HG02943 (cell line): ENCODE measurements around the gene EVI5.

Experiments
- ATAC-seq: cut with Tn5 transposase; IDR thresholded peaks from one replicate; pipeline ENCODE4 v1.9.1; 2021; ENCODE audit warnings: mild to moderate bottlenecking, low read depth, moderate library complexity; ENCODE audit not compliant: unreplicated experiment

EVI5 gene

DNA sequence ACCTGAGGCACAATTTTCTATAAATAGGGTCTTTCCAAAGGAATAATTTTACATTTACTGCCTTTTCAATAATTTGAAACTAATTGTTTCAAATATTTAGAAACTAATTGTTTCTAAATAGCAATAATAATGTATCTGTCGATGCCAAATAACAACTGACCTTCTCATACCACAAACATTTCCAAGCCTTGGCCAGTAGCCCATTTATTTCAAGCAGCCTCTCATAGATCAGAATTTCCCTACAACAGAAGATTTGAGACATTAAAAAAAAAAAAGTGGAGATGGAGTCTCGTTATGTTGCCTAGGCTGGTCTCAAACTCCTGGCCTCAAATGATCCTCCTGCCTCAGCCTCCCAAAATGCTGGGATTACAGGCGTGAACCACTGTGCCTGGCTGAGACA lies 296.1 kb downstream of the EVI5 start:
- ATAC-seq = no peak

DNA sequence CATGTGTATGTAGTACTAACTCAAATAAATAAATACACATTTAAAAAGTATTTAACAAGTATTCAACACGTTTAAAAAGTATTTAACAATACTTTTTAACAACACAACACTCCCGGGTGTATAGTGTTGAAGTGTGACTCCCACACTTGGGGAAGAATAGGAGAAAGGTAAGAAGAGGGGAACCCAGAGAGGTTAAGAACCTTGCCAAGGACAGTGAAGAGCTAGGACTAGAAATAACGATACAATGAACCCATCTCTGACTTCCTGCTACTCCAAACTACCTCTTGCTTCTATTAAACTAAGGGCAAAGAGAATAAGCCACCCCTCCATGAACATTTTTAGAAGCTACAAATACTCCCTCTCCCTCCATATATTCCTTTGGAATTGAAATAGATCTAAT lies 296.5 kb downstream of the EVI5 start:
- ATAC-seq = no peak

DNA sequence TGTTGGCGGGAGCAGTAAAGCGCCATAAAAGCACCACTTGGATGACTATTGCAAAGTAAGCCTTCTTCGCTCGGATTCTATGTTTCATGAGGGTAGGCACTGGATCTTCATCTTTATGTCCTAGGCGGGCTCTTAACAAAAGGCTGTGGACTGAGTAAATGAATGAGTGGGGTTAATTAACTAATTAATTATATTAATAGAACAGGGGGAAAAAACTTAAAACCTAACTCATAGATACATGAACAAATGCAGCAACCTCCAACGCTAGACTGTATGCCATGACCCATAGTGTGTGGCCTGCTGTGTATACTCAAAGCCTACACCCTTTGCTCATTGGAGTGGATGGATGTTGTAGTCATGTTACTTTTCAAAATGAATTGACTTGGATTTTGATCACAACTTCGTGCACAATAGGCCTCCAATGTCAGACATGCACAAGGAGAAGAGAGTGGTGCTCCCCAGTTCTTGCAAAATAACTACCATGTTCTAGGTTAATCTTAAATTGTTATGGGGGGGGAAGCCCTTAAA lies 297.8 kb downstream of the EVI5 start:
- no peak for ATAC-seq

DNA sequence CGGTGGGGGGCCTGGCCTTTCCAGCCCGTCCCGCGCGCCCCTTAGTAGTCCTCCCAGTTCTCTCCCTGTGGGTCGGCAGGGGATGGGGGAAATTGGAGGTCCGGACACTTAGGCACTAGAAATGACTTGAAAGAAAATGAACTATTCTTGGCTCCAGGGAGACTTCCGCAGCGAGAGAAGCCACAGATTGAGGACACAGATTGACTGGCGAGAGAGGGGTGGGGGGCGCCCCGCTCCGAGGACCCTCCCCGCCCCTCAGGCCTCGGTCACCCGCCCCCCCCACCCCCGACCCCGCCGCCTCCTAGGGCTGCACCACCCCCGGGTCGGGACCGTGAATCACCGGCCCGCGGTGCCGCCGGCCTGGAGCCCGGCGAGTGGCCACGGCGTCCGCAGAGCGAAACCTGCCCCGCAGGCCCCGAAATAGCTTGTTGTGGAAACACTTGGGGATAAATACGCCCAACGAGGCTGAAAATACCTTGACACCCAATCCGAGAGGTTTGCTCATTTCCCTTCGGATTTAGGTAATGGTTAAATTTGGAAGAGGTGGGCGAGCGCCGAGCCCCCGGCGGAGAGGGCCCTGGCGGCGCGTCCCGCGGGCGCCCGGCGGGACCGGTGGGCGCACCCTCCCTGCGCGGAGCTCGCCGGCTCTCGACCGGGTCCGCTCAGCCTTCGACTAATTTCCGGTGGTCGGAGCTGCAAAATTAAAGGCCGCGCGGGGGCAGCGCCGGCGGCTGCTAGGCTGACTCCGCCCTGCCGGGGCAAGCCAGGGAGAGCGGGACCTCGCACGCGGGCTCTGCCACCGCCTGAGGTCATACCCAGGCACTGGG lies 298.4 kb downstream of the EVI5 start, which contains the start of gene GFI1:
Gene GFI1, minus strand, starts transcription at position 675 of the 827 bp plus-strand sequence. CDS start 3,438 bp downstream, outside the sequence.
- peak; percentile 17 for ATAC-seq

DNA sequence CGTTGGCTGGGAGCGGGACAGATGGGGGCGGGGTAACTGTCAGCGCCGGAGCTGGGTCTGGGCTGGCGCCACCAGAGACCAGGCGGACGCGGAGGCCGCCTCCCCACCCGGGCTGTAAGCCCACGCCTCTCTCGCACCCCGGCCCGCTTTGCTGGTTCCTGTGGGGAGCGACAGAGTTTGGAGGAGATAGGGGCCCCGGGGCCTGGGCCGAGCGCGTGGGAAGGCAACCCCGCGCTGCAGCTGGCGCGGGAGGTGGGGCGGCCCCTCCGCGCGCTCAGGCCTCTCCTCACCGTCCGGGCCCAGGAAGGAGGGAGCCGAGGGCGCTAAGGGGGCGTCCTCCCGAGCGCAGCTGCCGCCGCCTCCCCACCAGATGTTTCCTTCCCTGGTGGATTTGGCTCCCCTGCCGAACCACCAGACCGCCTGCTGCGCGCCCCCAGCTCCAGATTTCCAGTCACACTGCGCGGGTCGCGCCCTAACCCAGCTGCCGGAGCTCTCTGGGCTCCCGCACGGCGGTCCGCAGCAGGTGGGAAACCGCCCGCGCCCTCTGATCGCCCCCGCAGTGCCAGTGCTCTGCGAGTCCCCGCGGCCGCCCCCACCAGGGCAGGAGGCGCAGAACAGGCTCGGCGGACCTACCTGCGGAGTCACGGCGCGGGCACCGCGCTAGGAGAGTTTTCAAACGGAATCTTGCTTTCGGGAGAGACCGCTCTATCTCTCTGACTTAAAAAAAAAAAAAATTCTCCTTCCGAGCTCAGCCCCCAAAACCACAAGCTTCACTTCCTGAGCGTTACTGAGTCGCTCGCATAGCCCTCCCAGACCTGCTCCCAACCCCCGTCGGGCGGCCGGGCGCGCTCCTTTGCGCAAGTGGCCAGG lies 299.3 kb downstream of the EVI5 start:
- ATAC-seq = peak; percentile 50

DNA sequence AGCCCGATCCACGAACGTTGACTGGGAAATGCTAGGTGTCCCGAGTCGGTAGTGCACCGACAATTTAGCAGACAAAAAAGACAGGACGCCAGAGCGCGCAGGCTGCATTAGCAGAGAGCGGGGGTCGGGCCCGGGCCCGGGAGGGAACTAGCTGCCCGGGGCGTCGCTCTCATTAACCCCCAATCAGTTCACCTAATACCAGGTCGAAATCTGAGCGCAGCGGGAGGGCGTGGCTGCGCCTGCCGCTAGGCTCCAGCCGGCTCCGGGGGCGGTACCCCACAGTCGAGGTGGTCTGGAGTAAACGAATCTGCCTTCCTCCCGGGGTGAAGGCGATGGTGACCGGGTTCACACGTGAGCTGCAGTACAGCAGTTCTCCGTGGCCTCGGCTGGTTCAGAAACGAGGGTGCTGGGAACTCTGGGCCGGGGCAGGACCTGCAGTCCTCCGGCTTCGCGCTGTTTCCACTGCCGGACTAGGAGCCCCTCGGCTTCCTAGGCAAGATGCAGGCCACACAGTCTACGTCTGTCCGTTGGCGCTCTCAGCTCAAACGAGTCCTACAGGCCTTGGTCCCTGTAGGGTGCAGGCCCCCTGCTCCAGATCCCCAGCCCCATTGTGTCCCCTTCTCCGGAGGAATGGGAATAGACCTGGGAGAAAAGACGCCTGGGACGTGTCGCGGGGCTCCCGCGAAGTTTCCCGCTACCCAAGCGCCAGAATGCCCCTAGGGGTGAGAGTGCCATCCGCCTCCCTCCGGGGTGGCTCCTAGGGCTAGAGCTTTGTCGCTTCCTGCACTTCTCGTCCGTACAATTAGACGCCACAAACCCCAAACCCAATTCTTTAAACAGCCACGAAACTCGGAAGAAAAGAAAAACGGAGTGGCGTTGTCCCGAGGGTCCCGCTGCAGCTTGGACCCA lies 300.2 kb downstream of the EVI5 start:
- ATAC-seq = peak; percentile 29

DNA sequence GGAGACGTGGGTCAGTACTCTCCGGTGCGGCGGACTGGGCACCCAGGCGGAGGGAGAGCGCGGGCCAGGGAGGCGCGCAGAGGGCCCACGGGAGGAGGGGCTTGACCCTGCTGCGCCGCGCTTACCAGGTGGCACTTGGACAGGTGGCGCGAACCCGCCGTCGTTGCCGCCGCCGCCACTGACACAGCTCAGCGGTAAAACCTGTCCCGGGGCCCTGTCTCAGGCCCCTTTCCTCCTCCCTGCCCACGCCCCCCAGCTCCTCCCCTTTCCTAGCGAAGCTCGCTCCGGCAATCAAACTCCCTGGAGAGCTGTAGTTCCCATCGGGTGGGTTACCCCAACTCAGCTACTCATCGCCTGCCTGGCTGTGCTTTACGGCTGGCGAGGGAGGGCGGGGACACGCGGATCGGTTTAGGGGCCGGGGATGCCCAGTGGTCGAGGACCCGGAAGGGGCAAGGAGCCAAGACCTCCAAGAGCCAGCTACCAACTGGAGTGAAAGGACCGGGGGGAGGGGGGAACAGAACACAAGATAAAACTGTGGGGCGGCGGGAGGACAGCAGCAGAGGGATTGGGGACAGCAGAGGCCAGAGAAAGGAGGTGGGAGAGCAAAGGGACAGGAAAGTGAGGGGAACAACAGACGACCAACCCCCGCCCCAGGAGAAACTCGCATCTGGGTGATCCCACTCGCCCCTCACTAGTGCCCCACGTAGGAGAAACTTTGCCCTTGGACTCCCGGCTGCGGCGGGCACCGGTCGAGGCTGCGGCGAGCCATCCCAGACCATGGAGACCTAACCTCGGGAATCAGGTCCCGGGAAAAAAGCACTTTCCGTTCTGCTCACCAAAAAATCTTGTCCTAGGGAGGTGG lies 301.1 kb downstream of the EVI5 start:
- ATAC-seq = no peak

DNA sequence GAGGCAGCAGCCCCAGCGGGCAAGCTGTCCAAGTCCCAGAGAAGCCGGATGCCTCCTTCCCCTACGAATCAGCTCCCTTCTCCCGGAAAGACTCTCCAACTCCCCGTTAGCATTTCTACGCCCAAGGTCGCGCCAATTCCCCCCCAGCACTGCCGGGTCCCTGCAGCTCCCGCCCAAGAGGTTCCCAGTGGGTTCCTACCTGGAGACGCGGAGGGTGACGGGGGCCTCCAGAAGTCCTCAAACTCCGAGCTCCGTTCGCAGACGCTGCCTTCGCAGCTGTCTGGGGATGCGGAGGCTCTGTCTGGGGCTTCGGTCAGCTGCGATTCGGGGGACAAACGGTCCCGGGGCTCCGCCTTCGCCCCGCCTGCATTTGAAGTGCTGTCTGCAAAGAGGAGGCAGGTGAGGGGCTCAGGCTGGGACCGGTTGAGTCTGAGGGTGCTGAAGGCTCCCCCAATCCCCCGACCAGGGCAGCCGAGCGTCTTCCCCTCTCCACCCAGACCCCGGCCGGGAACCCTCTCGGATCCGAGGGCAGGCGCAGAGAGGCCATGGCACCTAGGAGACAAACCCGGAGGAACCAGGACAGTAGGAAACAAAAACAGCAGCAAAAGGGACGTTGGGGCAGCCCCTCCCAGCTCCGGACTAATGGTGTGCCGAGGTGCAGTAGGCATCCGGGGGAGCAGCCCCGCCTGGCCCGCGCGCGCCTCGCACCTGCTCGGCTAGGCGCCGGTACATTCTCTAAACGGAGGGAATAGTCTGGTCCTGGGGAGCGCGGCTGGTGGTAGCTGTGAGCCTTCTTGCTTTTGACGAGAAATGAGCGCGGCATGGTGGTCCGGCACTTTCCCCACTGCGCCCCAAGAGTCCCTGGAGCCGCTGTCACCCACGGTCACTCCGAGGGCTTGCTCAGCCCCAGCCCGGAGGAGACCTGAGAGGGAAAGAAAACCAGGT lies 302.0 kb downstream of the EVI5 start:
- ATAC-seq = no peak

DNA sequence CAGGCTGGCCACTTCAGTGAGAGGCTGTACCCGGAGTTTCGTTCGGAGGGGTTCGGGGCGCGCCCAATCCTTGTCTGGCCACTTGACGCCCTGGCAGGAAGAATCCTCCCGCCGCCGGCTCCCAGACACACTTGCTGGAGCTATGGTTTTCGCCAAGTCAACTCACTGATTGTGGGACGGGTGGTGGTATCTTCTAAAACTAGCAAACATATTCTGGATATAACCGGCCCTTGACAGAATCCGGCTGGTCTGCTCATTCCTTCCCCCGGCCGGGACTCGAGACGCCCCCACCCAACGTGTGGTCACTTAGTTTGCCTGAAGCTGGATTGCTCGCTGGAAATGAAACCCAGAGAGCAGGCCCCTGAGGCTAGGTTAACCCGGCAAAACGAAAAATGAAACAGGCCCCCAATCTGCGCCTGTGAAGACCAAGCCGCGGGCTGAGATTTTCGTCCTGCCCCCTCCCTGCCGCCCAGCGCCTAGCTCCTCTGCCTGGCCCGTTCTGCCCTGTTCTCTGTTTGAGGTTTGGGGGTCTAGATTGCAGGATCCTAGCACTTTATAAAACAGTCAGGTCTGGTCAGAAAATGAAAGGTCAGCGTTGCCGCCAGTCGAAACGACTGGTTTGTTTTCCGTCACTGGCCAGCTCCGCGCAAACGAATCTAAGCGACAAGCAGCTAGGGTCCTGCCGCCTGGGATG lies 302.8 kb downstream of the EVI5 start:
- no peak for ATAC-seq

DNA sequence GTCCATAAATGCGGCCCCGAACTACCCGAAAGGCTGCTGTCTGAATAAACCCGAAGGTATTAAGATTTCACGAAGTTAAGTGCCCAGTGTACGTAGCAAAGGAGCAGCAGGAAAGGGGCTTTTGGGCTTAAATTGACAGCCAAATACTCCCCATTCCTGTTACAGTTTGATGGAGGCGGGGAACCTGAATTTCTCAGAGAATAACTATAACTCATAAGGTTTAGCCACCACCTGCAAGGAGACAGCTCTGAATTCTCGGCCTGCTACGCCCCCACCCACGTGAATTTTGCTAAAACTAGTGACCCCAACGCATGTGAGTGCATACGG lies 303.3 kb downstream of the EVI5 start:
- ATAC-seq = no peak

DNA sequence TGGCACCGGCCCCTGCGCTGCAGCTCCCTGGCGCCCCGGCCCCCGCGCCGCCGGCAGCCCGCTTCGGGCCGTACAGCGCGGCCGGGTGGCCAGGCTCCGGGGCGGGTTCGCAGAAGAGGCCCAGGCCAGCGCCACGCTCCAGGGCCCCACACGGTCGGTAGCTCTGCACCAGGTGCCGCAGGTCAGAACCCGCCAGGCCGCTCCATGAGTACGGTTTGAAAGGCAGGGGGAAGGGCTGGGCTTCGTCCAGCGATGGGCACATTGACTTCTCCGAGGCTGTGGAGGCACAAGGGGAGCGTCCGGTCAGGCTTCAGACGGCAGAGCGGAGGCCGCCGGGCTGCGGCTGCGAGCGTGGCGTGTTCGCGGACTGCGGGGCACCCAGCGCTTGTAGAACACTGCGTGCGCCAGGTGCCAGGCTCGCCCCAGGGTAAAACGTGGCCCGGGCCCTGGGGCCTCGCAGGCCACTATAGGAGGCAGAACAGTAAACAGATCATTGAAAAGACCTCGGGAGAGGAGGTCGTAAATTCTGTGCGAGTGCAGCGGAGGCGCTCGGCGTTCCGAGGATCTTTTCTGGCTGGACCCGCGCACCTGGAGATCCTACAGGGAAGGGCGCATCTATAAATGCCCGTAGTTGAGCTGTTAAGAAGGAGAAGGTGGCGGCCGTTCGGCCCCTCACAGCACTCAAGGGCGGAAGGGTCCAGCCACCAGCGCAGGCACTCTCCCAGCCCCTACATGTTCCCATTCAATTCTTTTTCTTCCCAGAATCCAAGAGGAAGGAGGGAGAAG lies 303.9 kb downstream of the EVI5 start:
- ATAC-seq = no peak

DNA sequence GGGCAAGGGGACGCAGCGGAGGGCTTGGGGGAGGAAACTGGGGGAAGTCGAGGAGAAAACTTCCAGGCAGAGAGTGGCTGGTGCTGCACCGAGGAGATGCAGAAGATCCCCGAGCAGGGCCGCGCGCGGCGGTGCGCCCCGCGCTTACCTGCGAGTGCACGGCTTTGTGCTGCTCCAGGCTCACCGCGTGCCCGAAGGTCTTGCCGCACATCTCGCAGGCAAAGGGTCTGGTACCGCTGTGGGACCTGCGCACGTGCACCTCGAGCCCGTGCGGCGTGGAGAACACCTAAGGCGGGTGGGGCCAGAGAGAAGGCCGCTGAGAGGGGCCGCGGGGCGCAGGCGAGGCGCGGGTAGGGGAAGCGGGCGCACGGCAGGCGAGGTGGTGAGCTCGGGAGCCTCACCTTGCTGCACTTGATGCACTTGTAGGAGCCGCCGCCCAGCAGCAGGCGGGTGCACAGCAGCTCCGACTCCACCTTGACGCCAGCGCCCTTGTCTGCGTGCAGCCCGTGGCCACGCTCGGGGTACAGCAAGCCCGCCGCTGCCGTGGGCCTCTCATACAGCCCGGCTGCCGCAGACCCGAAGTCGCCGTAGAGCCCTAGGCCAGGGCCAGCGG lies 304.6 kb downstream of the EVI5 start:
- ATAC-seq = no peak

DNA sequence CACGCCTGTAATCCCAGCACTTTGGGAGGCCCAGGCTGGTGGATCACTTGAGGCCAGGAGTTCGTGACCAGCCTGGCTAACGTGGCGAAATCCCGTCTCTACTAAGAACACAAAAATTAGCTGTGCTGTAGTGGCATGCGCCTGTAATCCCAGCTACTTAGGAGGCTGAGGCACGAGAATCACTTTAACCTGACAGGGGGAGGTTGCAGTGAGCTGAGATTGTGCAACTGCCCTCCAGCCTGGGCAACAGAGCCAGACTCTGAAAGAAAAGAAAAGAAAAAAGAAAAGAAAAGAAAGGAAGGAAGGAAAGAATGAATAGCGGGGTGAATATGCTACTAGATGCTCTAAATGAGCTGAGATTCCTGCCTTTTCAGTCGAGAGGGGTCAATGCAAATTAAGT lies 305.3 kb downstream of the EVI5 start:
- no peak for ATAC-seq

DNA sequence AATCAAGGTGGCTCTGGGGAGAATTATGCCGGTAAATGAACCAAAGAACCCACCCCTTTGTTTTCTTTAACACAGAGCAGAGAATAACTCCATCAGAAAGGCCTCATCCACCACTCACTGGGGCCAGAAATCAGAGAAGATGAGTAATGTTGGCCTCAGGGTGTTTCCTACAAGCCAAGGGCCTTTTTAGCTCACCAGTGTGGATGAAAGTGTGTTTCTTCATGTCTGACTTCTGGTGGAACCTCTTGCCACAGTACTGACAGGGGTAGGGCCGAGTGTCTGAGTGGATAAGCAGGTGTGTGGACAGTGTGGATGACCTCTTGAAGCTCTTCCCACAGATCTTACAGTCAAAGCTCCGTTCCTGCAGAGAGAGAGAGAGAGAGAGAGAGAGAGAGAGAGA lies 306.5 kb downstream of the EVI5 start:
- no peak for ATAC-seq

DNA sequence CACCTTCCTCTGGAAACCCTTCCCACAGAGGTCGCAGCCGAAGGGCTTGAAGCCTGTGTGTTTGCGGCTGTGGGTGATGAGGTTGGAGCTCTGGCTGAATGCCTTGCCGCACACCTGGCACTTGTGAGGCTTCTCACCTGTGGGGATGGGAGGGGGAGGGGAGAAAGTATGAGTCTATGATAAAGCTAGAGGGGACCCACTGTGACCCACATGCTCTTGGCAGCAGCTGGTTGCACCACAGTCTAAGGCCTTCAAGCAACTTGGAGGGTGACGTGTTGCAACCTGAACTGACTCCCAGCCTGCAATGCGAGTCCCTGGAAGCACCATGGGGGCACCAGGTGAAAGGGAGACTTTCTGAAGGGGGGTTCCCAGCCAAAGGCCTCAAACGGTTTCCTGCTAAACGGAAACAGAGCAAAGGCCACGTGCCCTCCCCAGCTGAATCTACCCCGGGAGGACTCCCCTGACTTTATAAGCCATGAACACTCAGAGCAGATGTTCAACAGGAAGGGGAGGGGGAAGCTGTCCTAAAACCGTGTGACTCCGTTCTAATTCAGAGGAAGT lies 308.8 kb downstream of the EVI5 start:
- ATAC-seq = no peak

DNA sequence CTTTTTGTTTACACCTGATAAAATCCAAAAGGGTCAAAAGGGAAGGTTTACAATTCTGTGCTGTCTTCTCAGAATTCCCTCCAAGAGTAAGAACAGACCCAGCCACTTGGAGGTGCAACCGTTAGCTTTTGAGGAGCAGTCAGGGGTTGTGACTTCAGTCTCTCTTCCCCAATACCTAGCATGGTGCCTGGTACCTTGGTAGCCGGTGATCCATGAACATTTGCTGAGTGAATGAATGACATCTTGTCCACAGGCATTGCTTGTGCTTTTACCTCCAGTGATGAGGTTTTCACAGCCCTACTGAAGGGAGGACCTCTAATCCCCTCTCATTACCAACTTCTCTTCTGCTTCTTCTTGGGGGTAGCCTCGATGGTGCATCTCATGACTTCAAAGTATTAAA lies 309.9 kb downstream of the EVI5 start:
- no peak for ATAC-seq
